Measurements from ENCODE around the gene DLG5. TPM values are rescaled to one million over a fixed set of nuclear protein-coding genes. Genes with fewer than 3 reads are reported as not detected.

The DLG5 gene
- polyA plus RNA-seq, 3 donors = 0.14 to 0.77 TPM; not detected in 1

- DNase-seq = no peak
- Histone ChIP-seq H3K9ac (ENCODE audit: insufficient read depth, low read length, poor library complexity, severe bottlenecking) (no peak overlapping the region), H3K9me3 (replicated peaks in 1 of 2; ENCODE audit: control insufficient read depth in 1 of 2, insufficient read depth in 1 of 2, low read length in 2 of 2) (no peaks in the 10 kb centered on the region), H4K20me1 (ENCODE audit: insufficient read depth, low read length) (no peaks in the 10 kb centered on the region), H3K36me3 (replicated peaks in 1 of 2; ENCODE audit: control insufficient read depth in 1 of 2, insufficient read depth in 2 of 2, low read length in 2 of 2) (no peaks in the 10 kb centered on the region), H3K79me2 (ENCODE audit: insufficient read depth, low read length) (no peaks in the 10 kb centered on the region), H3K4me2 (replicated peaks; ENCODE audit: extremely low read depth, low read length, poor library complexity, severe bottlenecking) (no peak overlapping the region), H3K4me1 (ENCODE audit: control insufficient read depth in 1 of 2, insufficient read depth in 2 of 2, low read length in 2 of 2) (no peaks in the 10 kb centered on the region), H3K27me3 (ENCODE audit: control insufficient read depth in 2 of 2, insufficient read depth in 2 of 2, low read length in 2 of 2) (no peaks in the 10 kb centered on the region), H3K27ac (ENCODE audit: low read depth in 1 of 2, low read length in 2 of 2) (no peak overlapping the region), H2AFZ (ENCODE audit: insufficient read depth, low read depth, low read length, poor library complexity, severe bottlenecking) (no peak overlapping the region), H3K4me3 (replicated peaks in 1 of 3; ENCODE audit: low read depth in 2 of 3, low read length in 3 of 3) (no peak overlapping the region)
- H3K36me3 Mint-ChIP-seq = no peaks in the 10 kb centered on the region
- no peaks in the 10 kb centered on the region for H3K27me3 Mint-ChIP-seq (ENCODE audit: low read depth in 3 of 3)
- no peak for TF ChIP-seq CTCF (IDR thresholded peaks at IDR 0.05)
- intact Hi-C loops (cut with micrococcal nuclease) = no loop called here
- 94% methylated on average over 20 of the region's 23 CpGs for WGBS (ENCODE audit: insufficient coverage)
- no peak overlapping the region for H3K4me3 Mint-ChIP-seq
- no peaks in the 10 kb centered on the region for H3K9me3 Mint-ChIP-seq
- peak overlapping the region in 2 of 7 donors; percentile 25 to 26 for H3K27ac Mint-ChIP-seq
- no peaks in the 10 kb centered on the region for H3K4me1 Mint-ChIP-seq
Measured at GRCh38 chr10:77811831-77812430, 114.6 kb downstream of the DLG5 start.

GRCh38 chr10:77810446-77811335, 115.9 kb downstream of the DLG5 start:
- Histone ChIP-seq H3K4me3 (replicated peaks in 1 of 3; ENCODE audit: low read depth in 2 of 3, low read length in 3 of 3) (no peak overlapping the region), H2AFZ (ENCODE audit: insufficient read depth, low read depth, low read length, poor library complexity, severe bottlenecking) (no peak overlapping the region), H3K27me3 (ENCODE audit: control insufficient read depth in 2 of 2, insufficient read depth in 2 of 2, low read length in 2 of 2) (no peaks in the 10 kb centered on the region), H3K9ac (ENCODE audit: insufficient read depth, low read length, poor library complexity, severe bottlenecking) (no peak overlapping the region), H3K4me2 (replicated peaks; ENCODE audit: extremely low read depth, low read length, poor library complexity, severe bottlenecking) (no peak overlapping the region), H4K20me1 (ENCODE audit: insufficient read depth, low read length) (no peaks in the 10 kb centered on the region), H3K36me3 (replicated peaks in 1 of 2; ENCODE audit: control insufficient read depth in 1 of 2, insufficient read depth in 2 of 2, low read length in 2 of 2) (no peaks in the 10 kb centered on the region), H3K9me3 (replicated peaks in 1 of 2; ENCODE audit: control insufficient read depth in 1 of 2, insufficient read depth in 1 of 2, low read length in 2 of 2) (no peaks in the 10 kb centered on the region), H3K27ac (ENCODE audit: low read depth in 1 of 2, low read length in 2 of 2) (no peak overlapping the region), H3K79me2 (ENCODE audit: insufficient read depth, low read length) (no peaks in the 10 kb centered on the region), H3K4me1 (ENCODE audit: control insufficient read depth in 1 of 2, insufficient read depth in 2 of 2, low read length in 2 of 2) (no peaks in the 10 kb centered on the region)
- 95% methylated on average over 18 of the region's 23 CpGs for WGBS (ENCODE audit: insufficient coverage)
- H3K27ac Mint-ChIP-seq = peak overlapping the region in 1 of 7 donors; percentile 68
- no peak for TF ChIP-seq CTCF (IDR thresholded peaks at IDR 0.05)
- intact Hi-C loops (cut with micrococcal nuclease) = no loop called here
- H3K9me3 Mint-ChIP-seq = no peaks in the 10 kb centered on the region
- H3K27me3 Mint-ChIP-seq (ENCODE audit: low read depth in 3 of 3) = peaks cover 0 to 3% (median 2%) of the 10 kb centered on the region in 3 donors
- H3K4me1 Mint-ChIP-seq = no peaks in the 10 kb centered on the region
- H3K36me3 Mint-ChIP-seq = no peaks in the 10 kb centered on the region
- no peak for DNase-seq
- no peak overlapping the region for H3K4me3 Mint-ChIP-seq

Measured in CD14-positive monocyte (primary cell).